Measurements from ENCODE around the gene AGAP2.

The AGAP2 gene

GRCh38 chr12:57734591-57734990, 4.0 kb downstream of the AGAP2 start:
- Mint-ChIP-seq H3K4me1 (peaks cover 23% of the 10 kb centered on the region), H3K36me3 (ENCODE audit: low read depth) (no peaks in the 10 kb centered on the region), H3K27me3 (ENCODE audit: low read depth, poor library complexity) (peaks cover 98% of the 10 kb centered on the region), H3K4me3 (no peak overlapping the region), H3K9me3 (peaks cover 8% of the 10 kb centered on the region), H3K27ac (no peak overlapping the region)
- no peak for DNase-seq
- no peak for TF ChIP-seq CTCF (IDR thresholded peaks at IDR 0.05)

- no peaks in the 10 kb centered on the region for H3K36me3 Mint-ChIP-seq (ENCODE audit: low read depth)
- no peak for DNase-seq
- H3K9me3 Mint-ChIP-seq = peaks cover 8% of the 10 kb centered on the region
- H3K27me3 Mint-ChIP-seq (ENCODE audit: low read depth, poor library complexity) = peaks cover 98% of the 10 kb centered on the region
- no peak overlapping the region for H3K27ac Mint-ChIP-seq
- no peak overlapping the region for H3K4me3 Mint-ChIP-seq
- TF ChIP-seq CTCF (IDR thresholded peaks at IDR 0.05) = no peak
- H3K4me1 Mint-ChIP-seq = peaks cover 17% of the 10 kb centered on the region
Observed at GRCh38 chr12:57733928-57734327, 4.6 kb downstream of the AGAP2 start.

- peaks cover 100% of the 10 kb centered on the region for H3K27me3 Mint-ChIP-seq (ENCODE audit: low read depth, poor library complexity)
- no peaks in the 10 kb centered on the region for H3K36me3 Mint-ChIP-seq (ENCODE audit: low read depth)
- no peak for TF ChIP-seq CTCF (IDR thresholded peaks at IDR 0.05)
- H3K4me3 Mint-ChIP-seq = no peak overlapping the region
- no peak overlapping the region for H3K27ac Mint-ChIP-seq
- no peak for DNase-seq
- peaks cover 17% of the 10 kb centered on the region for H3K4me1 Mint-ChIP-seq
- peaks cover 8% of the 10 kb centered on the region for H3K9me3 Mint-ChIP-seq
Observed at GRCh38 chr12:57732726-57733593, 5.6 kb downstream of the AGAP2 start.

- no peak overlapping the region for H3K27ac Mint-ChIP-seq
- peaks cover 22% of the 10 kb centered on the region for H3K4me1 Mint-ChIP-seq
- H3K27me3 Mint-ChIP-seq (ENCODE audit: low read depth, poor library complexity) = peaks cover 100% of the 10 kb centered on the region
- no peak for TF ChIP-seq CTCF (IDR thresholded peaks at IDR 0.05)
- H3K4me3 Mint-ChIP-seq = no peak overlapping the region
- H3K9me3 Mint-ChIP-seq = peaks cover 11% of the 10 kb centered on the region
- no peak for DNase-seq
- no peaks in the 10 kb centered on the region for H3K36me3 Mint-ChIP-seq (ENCODE audit: low read depth)
Observed at GRCh38 chr12:57732270-57732669, 6.3 kb downstream of the AGAP2 start.

- Mint-ChIP-seq H3K27ac (no peak overlapping the region), H3K27me3 (ENCODE audit: low read depth, poor library complexity) (peaks cover 100% of the 10 kb centered on the region)
- TF ChIP-seq CTCF (IDR thresholded peaks at IDR 0.05) = no peak
Observed at GRCh38 chr12:57731411-57732080, 7.0 kb downstream of the AGAP2 start.

More at GRCh38 chr12:57731411-57732080, 7.0 kb downstream of the AGAP2 start:
- no peak overlapping the region for H3K4me3 Mint-ChIP-seq
- no peak for DNase-seq
- peaks cover 7% of the 10 kb centered on the region for H3K9me3 Mint-ChIP-seq
- no peaks in the 10 kb centered on the region for H3K36me3 Mint-ChIP-seq (ENCODE audit: low read depth)
- peaks cover 17% of the 10 kb centered on the region for H3K4me1 Mint-ChIP-seq

Data from nephron progenitor cell (in vitro differentiated cells).